Measurements from ENCODE around the gene ALDH5A1. TPM values are rescaled to one million over a fixed set of nuclear protein-coding genes. Genes with fewer than 3 reads are reported as not detected.

The ALDH5A1 gene
- total RNA-seq, 4 donors from 2014 or later, result 10.9 to 16.5 (median 14.3) TPM

- no peak for DNase-seq (ENCODE audit: low spot score in 2 of 2)
- TF ChIP-seq POLR2A (IDR thresholded peaks at IDR 0.05), result no peak
- no peak for TF ChIP-seq CTCF (IDR thresholded peaks at IDR 0.05)
- WGBS, 2 donors, result 64 to 74% methylated on average over 13 of the region's 13 CpGs
- no peak overlapping the region for H3K4me3 ChIP-seq (ENCODE audit: low read depth, poor library complexity, severe bottlenecking)
- intact Hi-C loops (cut with DNase I; ENCODE audit: low total_unique reads), result no loop called here
Measured at GRCh38 chr6:24451581-24452388, 43.0 kb upstream of the ALDH5A1 start.

DNA sequence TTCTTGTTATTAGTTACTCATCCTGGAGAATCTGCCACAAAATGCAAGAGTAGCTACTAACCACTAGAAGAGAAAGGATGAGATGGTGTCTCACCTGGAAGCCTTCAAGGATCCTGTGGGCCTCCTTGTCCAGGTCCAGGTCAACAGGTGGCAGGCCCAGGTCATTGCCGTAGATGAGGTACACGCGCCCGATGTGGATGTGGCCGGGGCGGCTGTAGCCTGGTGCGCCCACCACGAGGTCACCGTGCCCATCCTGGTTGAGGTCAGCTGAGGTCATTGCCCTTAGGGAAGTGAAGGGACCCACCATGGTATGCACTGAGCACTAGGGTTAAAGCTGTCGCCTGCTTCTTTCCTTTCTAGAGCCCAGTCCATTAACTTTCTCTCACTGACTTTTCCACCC, 40.8 kb upstream of the ALDH5A1 start:
- 91 to 94% methylated on average over 10 of the region's 10 CpGs for WGBS, 2 donors
- H3K4me3 ChIP-seq (ENCODE audit: low read depth, poor library complexity, severe bottlenecking), result no peak overlapping the region
- no peak for DNase-seq (ENCODE audit: low spot score in 2 of 2)
- TF ChIP-seq POLR2A (IDR thresholded peaks at IDR 0.05), result no peak
- intact Hi-C loops (cut with DNase I; ENCODE audit: low total_unique reads), result no loop called here

DNA sequence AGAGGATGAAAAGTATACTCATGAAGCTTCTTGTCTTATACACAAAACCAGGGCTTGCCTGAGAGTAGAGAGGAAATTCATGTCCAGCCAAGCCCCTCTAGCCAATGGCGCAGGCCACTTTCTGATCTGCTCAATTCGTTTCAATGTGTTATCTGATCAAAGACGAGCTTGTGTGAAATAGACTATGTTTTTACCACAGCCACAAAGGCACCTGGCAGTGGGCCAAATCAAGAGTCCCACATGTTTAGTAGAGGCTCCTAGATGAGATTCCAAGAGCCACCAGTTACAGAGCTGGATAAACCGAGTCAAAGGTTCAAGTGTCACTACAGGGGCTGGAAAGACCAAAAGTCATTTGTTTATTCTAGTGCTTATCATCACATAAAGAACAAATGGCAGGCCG, 40.3 kb upstream of the ALDH5A1 start:
- H3K4me3 ChIP-seq (ENCODE audit: low read depth, poor library complexity, severe bottlenecking), result no peak overlapping the region
- TF ChIP-seq CTCF (IDR thresholded peaks at IDR 0.05), result no peak
- intact Hi-C loops (cut with DNase I; ENCODE audit: low total_unique reads), result no loop called here
- 87 to 89% methylated on average over 5 of the region's 5 CpGs for WGBS, 2 donors
- peak in 1 of 2 donors; percentile 74 for DNase-seq (ENCODE audit: low spot score in 2 of 2)

DNA sequence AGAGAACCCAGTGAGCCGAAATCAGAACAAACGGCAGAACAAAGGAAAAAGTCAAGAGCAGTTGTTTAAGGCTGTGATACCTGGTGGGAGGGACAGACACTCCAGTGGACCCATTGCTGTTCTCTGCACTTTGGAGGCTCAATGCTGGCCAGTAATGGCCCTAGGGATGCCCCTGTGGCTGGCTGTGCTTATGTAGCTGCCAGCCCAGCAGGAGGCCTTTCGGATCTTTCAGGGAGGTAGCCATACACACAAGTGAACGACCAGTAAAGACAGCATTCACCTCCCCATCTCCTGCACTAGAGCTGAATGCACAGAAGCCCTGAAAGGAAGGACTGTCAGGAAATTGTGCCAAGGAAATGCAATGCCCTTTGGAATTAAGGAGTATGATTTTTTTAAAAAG, 39.7 kb upstream of the ALDH5A1 start:
- no peak overlapping the region for H3K4me3 ChIP-seq (ENCODE audit: low read depth, poor library complexity, severe bottlenecking)
- intact Hi-C loops (cut with DNase I; ENCODE audit: low total_unique reads), result no loop called here
- DNase-seq (ENCODE audit: low spot score in 2 of 2), result peak in 1 of 2 donors; percentile 42
- no peak for TF ChIP-seq CTCF (IDR thresholded peaks at IDR 0.05)
- no peak for TF ChIP-seq POLR2A (IDR thresholded peaks at IDR 0.05)
- WGBS, 2 donors, result 87% methylated on average over 4 of the region's 4 CpGs

- no peak for DNase-seq (ENCODE audit: low spot score in 2 of 2)
- H3K4me3 ChIP-seq (ENCODE audit: low read depth, poor library complexity, severe bottlenecking), result no peak overlapping the region
- intact Hi-C loops (cut with DNase I; ENCODE audit: low total_unique reads), result no loop called here
- TF ChIP-seq POLR2A (IDR thresholded peaks at IDR 0.05) (no peak), CTCF (IDR thresholded peaks at IDR 0.05) (no peak)
- WGBS, 2 donors, result 63 to 65% methylated on average over 2 to 4 of the region's 4 CpGs
Measured at GRCh38 chr6:24458134-24458533, 36.6 kb upstream of the ALDH5A1 start.

DNA sequence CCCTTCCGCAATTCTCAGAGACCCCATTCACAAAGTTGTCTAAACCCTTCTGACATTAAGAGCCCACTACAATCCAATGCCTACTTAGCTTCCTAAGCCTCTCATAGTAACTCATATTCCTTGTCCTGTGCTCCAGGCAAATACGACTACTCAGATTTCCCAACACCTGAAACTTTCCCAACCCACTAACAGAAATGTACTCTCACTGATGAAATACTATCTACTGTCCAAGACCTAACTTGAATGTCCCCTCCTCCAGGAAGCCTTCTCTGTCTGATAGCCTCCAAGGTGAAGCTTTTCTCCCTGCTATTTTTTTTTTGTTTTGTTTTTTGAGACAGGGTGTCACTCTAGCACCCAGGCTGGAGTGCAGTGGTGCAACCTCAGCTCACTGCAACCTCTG, 35.8 kb upstream of the ALDH5A1 start:
- 86 to 89% methylated on average over 2 of the region's 2 CpGs for WGBS, 2 donors
- TF ChIP-seq CTCF (IDR thresholded peaks at IDR 0.05), result no peak
- no peak for TF ChIP-seq POLR2A (IDR thresholded peaks at IDR 0.05)
- no peak overlapping the region for H3K4me3 ChIP-seq (ENCODE audit: low read depth, poor library complexity, severe bottlenecking)
- no peak for DNase-seq (ENCODE audit: low spot score in 2 of 2)
- intact Hi-C loops (cut with DNase I; ENCODE audit: low total_unique reads), result no loop called here

Data from lower leg skin (tissue), 4 donors.